HepG2 (cell line): ENCODE measurements around the gene ITGB5. TPM values are rescaled to one million over a fixed set of nuclear protein-coding genes. Genes with fewer than 3 reads are reported as not detected.

ENCODE experiments used
- FOSL1 ChIP-seq: sonication (generic); formaldehyde crosslinking; IDR thresholded peaks from 2 replicates; pipeline ENCODE4 v1.9.0; 2021; ENCODE audit warnings: missing genetic modification reagents, borderline replicate concordance
- FOXC1 ChIP-seq: sonication (generic); formaldehyde crosslinking; IDR thresholded peaks from 2 replicates; pipeline ENCODE4 v1.8.0; 2022; ENCODE audit warnings: mild to moderate bottlenecking, missing genetic modification reagents, borderline replicate concordance
- HMGXB4 ChIP-seq, 2 experiments: sonication (generic) in 1 of 2; formaldehyde crosslinking in 1 of 2; IDR thresholded peaks; 2 replicates each; pipeline versions ENCODE4 v1.4.0 to v1.6.1; 2018 to 2020; ENCODE audit warnings: missing genetic modification reagents in 2 of 2, borderline replicate concordance in 1 of 2, low read depth in 1 of 2, mild to moderate bottlenecking in 1 of 2, missing biosample characterization in 1 of 2
- NR2F6 ChIP-seq, 2 experiments: IDR thresholded peaks; 2 replicates each; pipeline ENCODE4 v1.6.1; 2016; ENCODE audit warnings: antibody characterized with exemption in 1 of 2, mild to moderate bottlenecking in 1 of 2
- PAWR ChIP-seq: sonication (generic); formaldehyde crosslinking; IDR thresholded peaks from 2 replicates; pipeline ENCODE4 v1.4.0; 2020; ENCODE audit warnings: missing genetic modification reagents, mild to moderate bottlenecking, borderline replicate concordance
- POLR2AphosphoS2 ChIP-seq: IDR thresholded peaks from 2 replicates; pipeline ENCODE4 v1.6.1; 2011; ENCODE audit warnings: low read depth, low read length, improper control_type of control experiment
- SOX6 ChIP-seq, 2 experiments: fragments of 450-650 bp in 1 of 2; sonication (generic) in 1 of 2; formaldehyde crosslinking in 1 of 2; IDR thresholded peaks; 2 replicates each; pipeline versions ENCODE4 v1.4.0 to v1.6.1; 2017 to 2020; ENCODE audit warnings: antibody characterized with exemption in 1 of 2, mild to moderate bottlenecking in 1 of 2, missing genetic modification reagents in 1 of 2
- SPEN ChIP-seq: sonication (generic); formaldehyde crosslinking; IDR thresholded peaks from 2 replicates; pipeline ENCODE4 v1.5.1; 2020; ENCODE audit warnings: low read depth, mild to moderate bottlenecking, missing genetic modification reagents
- TEF ChIP-seq: sonication (generic); formaldehyde crosslinking; IDR thresholded peaks from 2 replicates; pipeline ENCODE4 v1.5.0; 2020; ENCODE audit warnings: missing genetic modification reagents
- ZBED4 ChIP-seq: sonication (generic); formaldehyde crosslinking; IDR thresholded peaks from 2 replicates; pipeline ENCODE4 v1.4.0; 2020; ENCODE audit warnings: missing genetic modification reagents, borderline replicate concordance
- ZNF124 ChIP-seq: sonication (generic); formaldehyde crosslinking; IDR thresholded peaks from 2 replicates; pipeline ENCODE4 v1.4.0; 2020; ENCODE audit warnings: missing genetic modification reagents
- ZNF264 ChIP-seq: sonication (generic); formaldehyde crosslinking; IDR thresholded peaks from 2 replicates; pipeline ENCODE4 v1.4.0; 2020; ENCODE audit warnings: missing genetic modification reagents
- ZNF280D ChIP-seq: sonication (generic); formaldehyde crosslinking; IDR thresholded peaks from 2 replicates; pipeline ENCODE4 v1.5.1; 2020; ENCODE audit warnings: mild to moderate bottlenecking, missing genetic modification reagents
- ZNF451 ChIP-seq: sonication (generic); formaldehyde crosslinking; IDR thresholded peaks from 2 replicates; pipeline ENCODE4 v1.5.0; 2020; ENCODE audit warnings: mild to moderate bottlenecking, missing genetic modification reagents
- ZNF513 ChIP-seq: sonication (generic); formaldehyde crosslinking; conservative IDR thresholded peaks from 2 replicates; pipeline ENCODE4 v1.5.0; 2020; ENCODE audit warnings: missing genetic modification reagents
- ZNF773 ChIP-seq: sonication (generic); formaldehyde crosslinking; IDR thresholded peaks from 2 replicates; pipeline ENCODE4 v1.4.0; 2020; ENCODE audit warnings: missing genetic modification reagents, borderline replicate concordance
- polyA plus RNA-seq, 8 experiments: library from polyadenylated mRNA; depleted of rRNA in 3 of 8; stranded (reverse) in 7 of 8; unstranded in 1 of 8; fragments of >200 nt; fragmentation: Illumina TruSeq in 4 of 8; extraction: Trizol in 4 of 8; gene quantifications; 2 replicates each; pipeline versions ENCODE4 v1.2.1 to v1.2.3, GENCODE V29; 2011 to 2016; ENCODE audit warnings: low read depth in 4 of 8, missing spikeins in 1 of 8, mixed read lengths in 1 of 8; ENCODE audit not compliant: insufficient read depth in 1 of 8
- total RNA-seq, 5 experiments: library from RNA; depleted of rRNA; stranded (reverse); fragments of >200 nt; fragmentation: Illumina TruSeq; extraction: Trizol; gene quantifications; 2 replicates each; pipeline ENCODE4 v1.2.3, GENCODE V29; 2016; ENCODE audit warnings: low read depth in 1 of 5

ITGB5 gene
- total and polyA plus RNA-seq, 2 of the 13 experiments (the other 11 are each of a cell fraction or from before 2014, with no cell fraction given): 74.1 to 343 TPM

- TF ChIP-seq FOXC1 (CRISPR knock-in tag): no peak
- TF ChIP-seq HMGXB4 (CRISPR knock-in tag; IDR thresholded peaks at IDR 0.05; ENCODE audit: borderline replicate concordance in 1 of 2, low read depth in 1 of 2): peak in 1 of 2 experiments; percentile 37; a peak in 1 of 4 replicates
- no peak for TF ChIP-seq ZNF773 (CRISPR knock-in tag)
- peak; percentile 41; the same call in 1 of the 2 replicates for TF ChIP-seq ZBED4
- no peak for TF ChIP-seq SOX6 (IDR thresholded peaks at IDR 0.05)
- TF ChIP-seq SOX6 (CRISPR knock-in tag; IDR thresholded peaks at IDR 0.05): peak; percentile 55
- TF ChIP-seq ZNF280D (CRISPR knock-in tag): no peak
- TF ChIP-seq SPEN (CRISPR knock-in tag): 0 out of 2 replicates have a peak, but pooled peaks have one; percentile 33
- no peak for TF ChIP-seq POLR2AphosphoS2
- TF ChIP-seq ZNF513 (CRISPR knock-in tag): no peak
- TF ChIP-seq TEF (CRISPR knock-in tag): no peak
- 0 out of 2 replicates have a peak, but pooled peaks have one; percentile 26 for TF ChIP-seq ZNF264 (CRISPR knock-in tag)
- peak; percentile 75 for TF ChIP-seq NR2F6 (IDR thresholded peaks at IDR 0.05)
- TF ChIP-seq NR2F6 (CRISPR knock-in tag; IDR thresholded peaks at IDR 0.05): peak; percentile 80
- TF ChIP-seq PAWR (CRISPR knock-in tag): no peak
- no peak for TF ChIP-seq ZNF451 (CRISPR knock-in tag)
- peak; percentile 79 for TF ChIP-seq FOSL1 (CRISPR knock-in tag)
- 0 out of 2 replicates have a peak, but pooled peaks have one; percentile 10 for TF ChIP-seq ZNF124
Measured at GRCh38 chr3:124878561-124879336, 8.4 kb downstream of the ITGB5 start (continued).
